ENCODE data around the gene SORBS1. TPM values are rescaled to one million over a fixed set of nuclear protein-coding genes. Genes with fewer than 3 reads are reported as not detected.

SORBS1 gene
- total and polyA plus RNA-seq, 9 of the 15 experiments (the other 6 are each of a cell fraction or from before 2014, with no cell fraction given): 2.0 to 13.3 (median 6.5) TPM

- TF ChIP-seq ARID3A (IDR thresholded peaks at IDR 0.05; ENCODE audit: borderline replicate concordance, low read depth, low read length): peak; percentile 56; the same call in 1 of the 2 replicates
- TF ChIP-seq HMG20B (CRISPR knock-in tag; IDR thresholded peaks at IDR 0.05): no peak
- no peak for TF ChIP-seq ZNF184 (CRISPR knock-in tag; IDR thresholded peaks at IDR 0.05)
- TF ChIP-seq ZBTB7A (IDR thresholded peaks at IDR 0.05; ENCODE audit: borderline replicate concordance, control insufficient read depth, low read depth, low read length): no peak
- TF ChIP-seq SAFB (IDR thresholded peaks at IDR 0.05; ENCODE audit: borderline replicate concordance, low read depth, low read length): no peak
- peak in 1 of 2 experiments; percentile 72; a peak in 2 of 4 replicates for TF ChIP-seq ZNF639 (CRISPR knock-in tag; conservative IDR thresholded peaks at IDR 0.05 in 1 of 2, IDR thresholded peaks at IDR 0.05 in 1 of 2)
- peak; percentile 42; the same call in 1 of the 2 replicates for TF ChIP-seq ESRRA (IDR thresholded peaks at IDR 0.05; ENCODE audit: borderline replicate concordance, low read depth)
- TF ChIP-seq CEBPG (CRISPR knock-in tag; IDR thresholded peaks at IDR 0.05): peak; percentile 60; the same call in 1 of the 2 replicates
- TF ChIP-seq CEBPG (tag; conservative IDR thresholded peaks at IDR 0.05 in 1 of 2, IDR thresholded peaks at IDR 0.05 in 1 of 2): peak; percentile 81 to 95
- TF ChIP-seq ZBED1 (IDR thresholded peaks at IDR 0.05): no peak
- TF ChIP-seq NEUROD1 (IDR thresholded peaks at IDR 0.05; ENCODE audit: borderline replicate concordance, low read depth, low read length, partially characterized antibody): peak; percentile 80
- TF ChIP-seq MLX (CRISPR knock-in tag; conservative IDR thresholded peaks at IDR 0.05): no peak
- no peak for TF ChIP-seq ZBTB26 (CRISPR knock-in tag; IDR thresholded peaks at IDR 0.05)
- TF ChIP-seq FOXJ3 (CRISPR knock-in tag; IDR thresholded peaks at IDR 0.05): peak; percentile 97
- TF ChIP-seq CREM (IDR thresholded peaks at IDR 0.05; ENCODE audit: low read depth): peak; percentile 35; the same call in 1 of the 2 replicates
- no peak for TF ChIP-seq CGGBP1 (CRISPR knock-in tag; IDR thresholded peaks at IDR 0.05)
- TF ChIP-seq HDAC8 (tag; IDR thresholded peaks at IDR 0.05): no peak
- no peak for TF ChIP-seq SAFB2 (IDR thresholded peaks at IDR 0.05; ENCODE audit: borderline replicate concordance, low read depth, low read length, severe bottlenecking)
- no peak for TF ChIP-seq KAT8 (IDR thresholded peaks at IDR 0.05; ENCODE audit: low read depth)
- TF ChIP-seq NFE2 (IDR thresholded peaks at IDR 0.05; ENCODE audit: low read depth): 0 out of 2 replicates have a peak, but pooled peaks have one; percentile 9
- TF ChIP-seq CREB5 (CRISPR knock-in tag; IDR thresholded peaks at IDR 0.05): no peak
Measured at GRCh38 chr10:95266674-95267095, 294.5 kb downstream of the SORBS1 start (continued).
